ENCODE results near the gene SLC46A3.
"Not testable (repeated sequence)": the region's sequence is repeated elsewhere in the genome, so short reads cannot be mapped to it uniquely, and the experiment has no call there.

SLC46A3 gene

GRCh38 chr13:28693605-28694491 lies 24.9 kb downstream of the SLC46A3 start:
- DNase-seq; intact Hi-C loops (cut with DNase I): not testable (repeated sequence)

DNA sequence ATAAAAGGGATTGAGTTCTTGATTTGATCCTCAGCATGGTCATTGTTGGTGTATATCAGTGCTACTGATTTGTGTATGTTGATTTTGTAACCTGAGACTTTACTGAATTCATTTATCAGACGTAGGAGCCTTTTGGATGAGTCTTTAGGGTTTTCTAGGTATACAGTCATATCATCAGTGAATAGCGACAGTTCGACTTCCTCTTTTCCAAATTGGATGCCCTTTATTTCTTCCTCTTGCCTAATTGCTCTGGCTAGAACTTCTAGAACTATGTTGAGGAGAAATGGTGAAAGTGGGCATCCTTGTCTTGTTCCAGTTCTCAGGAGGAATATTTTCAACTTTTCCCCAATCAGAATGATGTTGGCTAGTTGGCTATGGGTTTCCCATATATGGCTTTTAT lies 32.9 kb downstream of the SLC46A3 start:
- no peak for DNase-seq
- intact Hi-C loops (cut with DNase I): no loop called here

- intact Hi-C loops (cut with DNase I): no loop called here
- DNase-seq: no peak
Observed at GRCh38 chr13:28685114-28685513, 33.7 kb downstream of the SLC46A3 start.

DNA sequence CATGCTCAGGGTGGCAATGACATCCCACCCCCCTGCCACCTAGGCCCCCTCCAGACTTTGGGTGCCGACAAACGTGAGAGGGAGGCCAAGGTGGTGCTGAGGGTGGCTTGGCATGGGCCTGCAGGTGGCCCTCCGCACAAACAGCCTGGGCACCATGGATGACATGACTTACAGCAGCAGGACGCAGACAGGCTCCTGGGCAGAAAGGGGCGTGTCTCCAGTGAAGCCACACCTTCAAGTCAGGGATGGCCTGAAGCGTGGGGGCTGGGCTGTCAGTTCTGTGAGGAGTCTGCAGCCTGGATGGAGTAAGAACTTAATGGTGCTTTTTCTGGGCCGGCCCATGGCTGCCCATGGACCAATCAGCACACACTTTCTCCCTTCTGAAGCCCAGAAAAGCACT lies 34.5 kb downstream of the SLC46A3 start:
- intact Hi-C loops (cut with DNase I): no loop called here
- DNase-seq: no peak

DNA sequence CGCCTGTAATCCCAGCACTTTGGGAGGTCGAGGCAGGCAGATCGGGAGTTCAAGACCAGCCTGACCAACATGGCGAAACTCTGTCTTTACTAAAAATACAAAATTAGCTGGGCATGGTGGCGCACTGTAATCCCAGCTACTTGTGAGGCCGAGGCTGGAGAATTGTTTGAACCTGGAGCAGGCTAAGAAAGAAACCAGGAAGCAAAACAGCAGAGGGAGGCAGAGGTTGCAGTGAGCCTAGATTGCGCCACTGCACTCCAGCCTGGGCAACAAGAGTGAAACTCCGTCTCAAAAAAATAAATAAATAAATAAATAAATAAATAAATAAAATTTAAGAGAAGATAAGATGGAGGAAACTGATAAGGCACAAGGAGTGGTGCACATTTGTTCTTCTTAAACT lies 35.6 kb downstream of the SLC46A3 start:
- DNase-seq; intact Hi-C loops (cut with DNase I): not testable (repeated sequence)

GRCh38 chr13:28680541-28680940 lies 38.2 kb downstream of the SLC46A3 start:
- intact Hi-C loops (cut with DNase I): no loop called here
- no peak for DNase-seq

DNA sequence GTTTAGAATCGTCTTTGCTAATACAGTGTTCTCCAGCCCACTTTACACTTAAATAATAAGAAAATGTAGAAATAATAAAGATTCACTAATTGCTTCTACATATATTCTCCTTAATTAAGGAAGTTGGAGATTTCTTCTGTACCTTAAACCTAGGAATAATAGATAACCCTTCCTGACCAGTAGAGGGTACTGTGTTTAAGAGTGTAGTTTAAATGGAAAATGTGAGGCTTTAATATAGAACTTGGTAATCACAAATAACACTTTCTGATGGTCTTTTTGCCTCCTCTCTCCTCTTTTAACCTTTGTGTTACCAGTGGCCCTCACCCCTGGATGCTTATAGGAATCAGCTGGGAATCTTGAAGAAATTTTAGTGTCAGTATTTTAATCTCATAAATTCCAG lies 39.1 kb downstream of the SLC46A3 start:
- intact Hi-C loops (cut with DNase I): no loop called here
- no peak for DNase-seq

DNA sequence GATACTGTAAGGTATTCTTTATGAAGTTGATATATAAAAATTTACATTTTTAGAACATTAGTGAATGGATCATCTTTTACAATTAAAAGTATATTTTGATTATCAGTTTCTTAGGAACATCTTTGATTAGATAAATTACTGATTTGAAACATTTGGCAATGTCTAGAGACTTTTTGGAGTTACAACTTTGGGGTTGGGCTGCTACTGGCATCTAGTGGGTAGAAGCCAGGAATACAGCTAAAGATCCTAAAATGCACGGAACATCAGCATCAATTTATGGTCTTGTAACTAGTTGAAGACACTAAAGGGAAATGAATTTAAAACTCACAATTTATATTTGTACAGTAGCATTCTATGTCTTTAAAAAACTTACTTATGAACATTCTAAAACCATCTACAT lies 40.0 kb downstream of the SLC46A3 start:
- intact Hi-C loops (cut with DNase I): no loop called here
- DNase-seq: no peak

DNA sequence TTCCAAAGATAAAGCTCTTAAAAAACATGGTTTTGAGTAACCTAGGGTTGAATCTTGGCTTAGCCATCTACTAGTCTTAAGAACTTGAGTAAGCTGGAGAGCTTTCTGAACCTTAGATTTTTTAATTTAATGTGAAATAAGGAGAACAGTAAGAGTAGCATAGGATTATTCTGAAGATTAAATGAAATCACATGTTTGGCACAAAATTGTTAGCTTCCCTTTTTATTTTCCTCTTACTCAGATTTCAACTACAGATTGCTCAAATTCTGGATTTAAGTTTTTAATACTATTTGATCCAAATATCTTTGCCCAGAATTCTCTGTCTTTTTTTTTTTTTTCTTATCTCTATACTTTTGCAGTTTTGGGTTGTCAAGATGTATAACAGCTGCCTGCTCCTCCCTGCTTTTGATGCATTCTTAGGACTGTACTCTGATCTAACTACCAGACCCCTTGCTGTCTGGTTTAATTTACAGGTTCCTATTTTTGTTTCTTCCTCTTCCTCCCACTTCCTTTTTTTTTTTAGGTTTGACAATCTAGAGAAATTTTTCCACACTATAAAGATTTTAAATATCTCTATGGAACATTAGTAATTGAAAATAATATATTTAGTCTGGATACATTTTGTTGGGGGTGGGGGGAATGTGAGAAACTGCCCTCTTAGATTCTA lies 47.5 kb downstream of the SLC46A3 start:
- intact Hi-C loops (cut with DNase I): no loop called here

DNA sequence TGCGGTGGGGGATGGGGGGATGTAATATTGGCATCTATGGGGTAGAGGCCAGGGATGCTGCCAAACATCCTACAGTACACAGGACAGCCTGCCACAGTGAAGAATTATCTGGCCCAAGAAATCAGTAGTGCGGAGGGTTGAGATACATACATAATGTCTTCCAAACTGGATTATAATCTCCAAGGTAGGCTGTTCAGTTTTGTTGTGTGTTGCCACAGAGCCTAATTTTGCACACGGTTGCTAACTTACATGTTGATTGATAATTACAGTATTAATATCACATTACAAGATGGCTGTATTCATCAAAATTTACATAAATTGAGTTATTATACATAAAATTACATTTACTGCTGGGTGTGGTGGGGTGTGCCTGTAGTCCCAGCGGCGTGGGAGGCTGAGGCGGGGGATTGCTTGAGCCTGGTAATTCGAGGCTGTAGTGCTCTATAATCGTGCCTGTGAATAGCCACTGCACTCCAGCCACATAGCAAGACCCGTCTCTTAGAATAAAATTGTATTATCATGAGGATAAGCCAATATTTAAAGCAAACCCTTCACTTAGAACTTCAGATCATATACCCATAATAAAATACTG lies 51.8 kb downstream of the SLC46A3 start:
- DNase-seq: no peak
- intact Hi-C loops (cut with DNase I): loop anchor here (10.0 kb wide), 1 partner anchor 48 kb away; the partner anchor contains the start of gene SLC46A3

More for the DNA sequence above, 47.5 kb downstream of the SLC46A3 start:
- DNase-seq: no peak

GRCh38 chr13:28659621-28659970 lies 59.2 kb downstream of the SLC46A3 start:
- intact Hi-C loops (cut with DNase I): no loop called here

DNA sequence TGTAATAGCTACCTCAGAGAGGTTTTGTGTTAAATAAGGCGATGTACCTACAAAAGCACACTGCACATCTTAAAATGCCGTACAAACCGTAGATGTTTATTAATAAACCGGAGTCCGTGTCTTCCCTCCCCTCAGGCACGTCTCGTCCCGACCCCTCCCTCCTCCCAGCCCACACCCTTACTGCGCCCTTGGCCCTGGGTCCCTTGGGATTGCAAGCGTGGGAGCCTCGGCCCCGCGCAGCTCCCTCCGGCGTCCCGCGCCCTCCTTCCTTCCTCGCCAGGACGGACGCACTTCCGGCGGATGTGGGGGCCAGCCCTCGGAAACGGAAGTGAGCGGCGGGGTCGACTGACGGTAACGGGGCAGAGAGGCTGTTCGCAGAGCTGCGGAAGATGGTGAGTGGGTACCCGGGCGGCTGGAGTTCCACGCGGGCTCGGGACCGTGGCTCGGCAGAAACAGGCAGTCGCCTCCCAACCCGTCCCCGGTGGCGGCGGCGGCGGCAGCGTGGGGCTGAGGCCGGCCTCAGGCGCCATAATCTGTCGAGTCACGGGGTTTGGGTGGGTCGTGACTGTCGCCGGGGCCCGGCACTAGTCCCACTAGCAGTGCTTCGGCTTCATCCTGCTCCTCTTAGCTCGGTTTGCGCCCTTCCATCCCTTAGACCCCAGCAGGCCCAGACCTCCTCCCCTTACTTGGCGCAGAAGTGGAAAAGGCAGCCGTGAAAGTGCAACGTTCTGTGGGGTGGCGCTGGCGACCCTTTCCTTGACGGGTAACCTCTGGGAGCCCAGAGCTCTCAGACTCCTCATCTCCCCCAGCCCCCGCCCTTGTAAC lies 59.8 kb downstream of the SLC46A3 start, which contains the start of gene POMP:
Gene POMP (plus strand): TSS at position 335 of the 825 bp plus-strand sequence. CDS start 55 bp downstream, at position 390.
- DNase-seq: peak; percentile 82 to 98 (median 94)
- intact Hi-C loops (cut with DNase I): no loop called here

More at GRCh38 chr13:28659621-28659970, 59.2 kb downstream of the SLC46A3 start:
- DNase-seq: no peak

DNA sequence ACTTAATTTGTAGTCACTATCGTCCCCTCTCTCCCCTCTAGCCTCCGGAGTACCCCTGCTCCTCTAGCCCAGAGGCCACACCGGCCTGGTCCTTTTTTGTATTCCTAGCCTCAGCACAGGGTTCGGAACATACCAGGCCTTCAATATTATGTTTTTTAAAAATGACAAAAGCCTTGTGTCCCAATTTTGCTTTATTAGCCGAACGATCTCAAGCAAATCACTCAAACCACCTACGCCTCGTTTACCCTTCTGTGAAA lies 60.3 kb downstream of the SLC46A3 start:
- intact Hi-C loops (cut with DNase I): no loop called here
- DNase-seq: peak in 2 of 42 donors; percentile 5 to 22

DNA sequence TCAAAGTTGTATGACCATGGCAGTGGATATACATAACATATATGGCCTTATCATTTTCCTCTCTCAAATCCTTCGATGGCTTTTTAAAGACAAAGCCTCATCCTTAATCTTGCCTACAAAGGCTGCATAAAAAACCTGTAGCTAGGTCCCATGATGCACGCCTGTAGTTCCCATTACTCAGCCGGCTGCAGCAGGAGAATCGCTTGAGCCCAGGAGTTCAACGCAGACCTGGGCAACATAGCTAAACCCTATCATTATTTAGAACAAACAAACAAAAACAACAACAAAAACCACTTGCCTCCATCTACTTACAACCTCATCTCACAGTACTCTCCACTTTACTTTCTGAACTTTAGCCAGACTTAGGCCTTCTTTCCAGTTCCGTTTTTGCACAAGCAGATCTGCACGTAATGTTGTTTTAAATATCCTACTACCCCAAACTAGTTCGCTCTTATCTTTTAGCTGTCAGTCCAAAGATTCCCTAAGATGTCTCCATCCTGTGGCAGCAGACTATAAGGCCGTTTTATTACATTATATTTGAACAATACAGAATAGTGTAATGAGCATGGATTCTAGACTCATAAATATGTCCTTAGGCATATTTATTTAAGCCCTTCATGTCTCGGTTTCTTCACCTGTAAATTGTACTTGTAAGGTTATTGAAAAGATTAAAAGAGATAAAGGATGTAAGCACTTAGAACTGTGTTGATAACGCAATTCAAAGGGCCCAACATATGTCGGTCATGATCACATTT lies 60.8 kb downstream of the SLC46A3 start:
- no peak for DNase-seq
- intact Hi-C loops (cut with DNase I): no loop called here

- intact Hi-C loops (cut with DNase I): no loop called here
- no peak for DNase-seq
Observed at GRCh38 chr13:28655561-28655960, 63.2 kb downstream of the SLC46A3 start.

- intact Hi-C loops (cut with DNase I): no loop called here
- DNase-seq: no peak
Observed at GRCh38 chr13:28654276-28654675, 64.5 kb downstream of the SLC46A3 start.

DNA sequence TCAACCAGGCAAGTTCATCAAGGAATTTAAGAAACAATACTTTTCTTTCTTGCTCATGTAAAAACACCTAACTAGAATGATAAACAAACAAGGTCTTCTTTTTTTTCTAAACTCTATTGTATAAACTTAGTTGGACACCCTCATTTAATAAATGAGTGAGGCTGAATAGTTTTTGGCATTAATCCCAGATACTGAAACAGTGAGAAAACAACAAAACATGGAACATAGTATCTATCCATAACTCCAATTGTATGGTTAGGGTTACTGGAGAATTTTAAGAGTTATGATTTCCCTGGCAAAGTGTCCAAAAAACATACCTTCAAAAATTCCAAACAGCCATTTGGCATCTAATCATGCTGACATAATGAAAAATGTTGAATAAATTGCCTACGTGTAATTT lies 65.7 kb downstream of the SLC46A3 start:
- intact Hi-C loops (cut with DNase I): no loop called here
- no peak for DNase-seq

- no peak for DNase-seq
- intact Hi-C loops (cut with DNase I): no loop called here
Observed at GRCh38 chr13:28651810-28652401, 66.9 kb downstream of the SLC46A3 start.
